Stimulated activated naive CD4-positive, alpha-beta T cell (primary cell): ENCODE results near the gene OLFML2A.

Experiments used
- DNase-seq, 6 experiments: peaks; one replicate each; lab custom pipeline; 2025; lab: John Stamatoyannopoulos, UW

OLFML2A gene

DNA sequence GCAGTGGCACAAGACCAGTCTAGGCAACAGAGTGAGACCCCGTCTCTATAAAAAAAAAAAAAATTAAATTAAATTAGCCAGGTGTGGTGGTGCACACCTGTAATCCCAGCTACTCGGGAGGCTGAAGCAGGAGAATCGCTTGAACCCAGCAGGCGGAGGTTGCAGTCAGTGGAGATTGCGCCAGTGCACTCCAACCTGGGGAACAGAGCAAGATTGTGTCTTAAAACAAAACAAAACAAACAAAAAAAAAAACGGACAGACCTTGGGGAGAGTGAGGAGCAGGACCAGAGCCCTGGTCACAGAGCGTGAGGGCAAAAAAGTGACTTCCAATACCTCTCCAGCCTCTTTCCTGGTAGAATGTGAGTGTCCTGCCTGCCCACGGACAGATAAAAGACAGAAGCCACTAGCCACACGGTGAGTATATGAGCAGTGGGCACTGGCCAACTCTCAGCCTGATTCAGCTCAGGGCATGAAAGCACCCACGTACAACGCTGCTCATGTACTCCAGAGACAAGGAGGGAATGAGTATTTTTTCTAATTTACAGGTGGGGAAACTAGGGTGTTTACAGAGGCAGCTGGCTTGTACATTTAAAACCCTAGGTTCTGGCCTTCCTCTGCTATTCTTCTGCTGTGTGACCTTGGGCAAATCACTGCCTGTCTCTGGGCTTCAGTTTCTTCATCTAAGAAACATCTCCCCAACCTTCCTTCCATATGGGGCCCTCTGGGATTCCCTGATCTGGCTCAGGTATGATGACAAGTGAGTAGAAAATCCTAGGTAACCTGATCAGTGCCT lies 1.8 kb downstream of the OLFML2A start:
- DNase-seq = no peak

- DNase-seq = no peak
These were observed 2.6 kb downstream of the OLFML2A start for GRCh38 chr9:124779368-124780059.

- DNase-seq = no peak
These were observed 3.3 kb downstream of the OLFML2A start for GRCh38 chr9:124780060-124780756.

DNA sequence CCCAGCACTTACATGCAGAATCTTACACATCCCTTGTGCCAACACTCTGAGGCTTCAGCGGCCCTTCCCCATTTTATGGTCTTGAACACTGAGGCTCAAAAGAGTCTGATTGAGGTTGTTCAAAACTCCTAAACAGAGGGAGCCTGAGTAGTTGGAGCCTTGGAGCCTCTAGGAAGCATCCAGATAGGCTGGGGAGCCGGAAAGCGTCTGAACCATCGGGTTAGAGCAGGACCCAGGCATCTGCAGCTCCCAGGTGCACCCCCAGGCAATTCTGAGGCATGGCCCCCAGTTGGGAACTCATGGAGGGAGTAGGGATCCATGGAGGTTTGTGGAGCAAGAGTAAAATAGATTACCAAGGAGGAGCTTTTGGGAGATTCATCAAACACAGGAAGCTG lies 3.8 kb downstream of the OLFML2A start:
- no peak for DNase-seq

DNA sequence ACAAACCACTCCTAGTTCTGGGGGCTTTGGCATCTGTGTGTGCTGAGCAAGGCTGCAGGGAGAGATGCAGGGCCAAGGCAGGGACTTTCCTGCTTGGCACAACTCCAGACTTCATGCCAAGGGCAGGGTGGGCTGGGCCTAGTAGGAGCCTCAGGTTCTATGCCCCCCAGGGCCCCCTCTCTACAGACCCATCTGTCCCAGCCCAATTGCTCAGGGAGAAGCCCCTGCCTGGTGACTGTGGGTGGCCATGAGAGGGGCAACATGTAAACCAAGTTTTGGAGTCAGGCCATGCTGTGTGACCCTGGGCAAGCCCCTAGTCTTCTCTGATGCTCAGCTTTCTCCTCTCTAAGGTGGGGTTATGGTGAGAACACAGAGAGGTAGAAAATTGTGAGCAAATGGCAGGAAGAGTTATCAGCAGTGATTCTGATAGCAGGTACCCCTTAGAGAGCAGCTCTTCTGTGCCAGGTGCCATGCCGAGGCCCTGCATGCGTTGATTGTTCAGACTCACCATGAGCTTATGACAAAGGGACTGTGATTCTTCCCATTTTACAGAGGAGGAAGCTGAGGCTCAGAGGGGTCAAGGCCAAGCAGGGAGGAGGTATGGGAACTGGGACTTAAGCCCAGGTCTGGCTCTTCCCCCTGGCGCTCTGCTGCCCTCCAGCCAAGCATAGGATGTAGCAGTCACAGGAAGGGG lies 5.2 kb downstream of the OLFML2A start:
- DNase-seq = no peak

DNA sequence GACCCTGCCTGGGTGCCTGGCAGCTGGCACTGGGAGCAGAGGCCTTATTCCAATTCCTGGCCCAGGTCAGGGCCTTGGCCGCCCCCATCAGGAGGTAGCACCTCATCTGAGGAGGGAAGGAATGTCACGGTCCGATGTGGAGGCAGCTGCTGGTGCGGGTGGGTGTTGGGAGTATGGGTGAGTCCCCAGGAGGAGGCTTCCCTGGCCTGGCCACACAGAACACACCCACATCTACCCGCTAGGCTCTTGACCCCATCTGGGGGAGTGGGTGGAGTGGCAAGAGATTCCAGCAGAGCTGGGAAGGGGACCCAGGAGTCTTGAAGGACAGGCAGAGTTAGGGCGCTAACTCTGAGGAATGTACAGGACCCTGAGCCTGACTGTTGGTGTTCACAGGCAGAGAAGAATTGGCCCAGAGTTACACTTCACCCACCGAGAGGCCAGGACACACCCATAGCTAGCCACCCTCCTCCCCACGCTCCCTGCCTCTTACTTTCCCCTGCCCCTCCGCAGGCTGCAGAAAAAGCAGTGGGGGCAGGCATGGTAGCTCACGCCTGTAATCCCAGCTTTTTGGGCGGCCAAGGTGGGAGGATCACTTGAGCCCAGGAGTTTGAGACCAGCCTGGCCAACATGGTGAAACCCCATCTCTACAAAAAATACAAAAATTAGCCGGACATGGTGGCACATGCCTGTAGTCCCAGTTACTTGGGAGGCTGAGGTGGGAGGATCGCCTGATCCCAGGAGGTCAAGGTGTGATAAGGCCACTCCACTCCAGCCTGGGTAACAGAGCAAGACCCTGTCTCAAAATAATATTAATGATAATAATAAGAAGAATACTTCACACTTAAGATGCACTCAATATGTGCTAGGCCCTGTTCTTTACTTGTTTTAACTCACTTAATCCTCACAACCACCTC lies 6.0 kb downstream of the OLFML2A start:
- DNase-seq = no peak

DNA sequence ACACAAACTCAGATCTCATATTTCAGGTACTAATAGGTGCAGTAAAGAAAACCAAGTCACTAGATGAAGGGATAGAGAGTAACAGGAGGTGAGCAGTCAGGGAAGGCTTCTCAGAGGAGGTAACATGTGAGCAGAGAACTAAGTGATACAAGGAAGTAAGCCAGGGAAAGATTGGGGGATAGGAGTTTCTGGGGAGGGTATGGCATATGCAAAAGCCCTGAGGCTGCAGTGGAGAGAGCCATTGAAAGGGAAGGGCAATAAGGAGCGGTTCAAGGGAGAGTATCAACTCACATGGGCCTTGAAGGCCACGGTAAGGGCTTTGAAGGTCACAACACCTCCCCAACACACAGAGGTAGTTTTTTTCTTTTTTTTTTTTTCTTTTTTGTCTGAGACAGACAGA lies 6.9 kb downstream of the OLFML2A start:
- DNase-seq = no peak

DNA sequence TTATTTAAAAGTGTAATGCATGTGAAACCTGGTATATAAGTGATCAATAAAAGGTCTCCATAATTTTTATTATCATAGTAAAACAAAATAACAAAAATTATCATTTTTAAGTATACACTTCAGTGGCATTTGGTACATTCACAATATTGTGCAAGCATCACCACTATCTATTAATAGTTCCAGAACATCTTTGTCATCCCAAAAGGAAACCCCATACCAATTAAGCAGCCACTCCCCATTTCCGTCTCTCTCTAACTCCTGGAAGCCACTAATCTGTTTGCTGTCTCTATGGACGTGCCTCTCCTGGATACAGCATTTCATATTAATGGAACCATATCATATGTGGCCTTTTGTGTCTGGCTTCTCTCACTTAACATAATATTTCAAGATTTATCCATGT lies 7.6 kb downstream of the OLFML2A start:
- DNase-seq = no peak

DNA sequence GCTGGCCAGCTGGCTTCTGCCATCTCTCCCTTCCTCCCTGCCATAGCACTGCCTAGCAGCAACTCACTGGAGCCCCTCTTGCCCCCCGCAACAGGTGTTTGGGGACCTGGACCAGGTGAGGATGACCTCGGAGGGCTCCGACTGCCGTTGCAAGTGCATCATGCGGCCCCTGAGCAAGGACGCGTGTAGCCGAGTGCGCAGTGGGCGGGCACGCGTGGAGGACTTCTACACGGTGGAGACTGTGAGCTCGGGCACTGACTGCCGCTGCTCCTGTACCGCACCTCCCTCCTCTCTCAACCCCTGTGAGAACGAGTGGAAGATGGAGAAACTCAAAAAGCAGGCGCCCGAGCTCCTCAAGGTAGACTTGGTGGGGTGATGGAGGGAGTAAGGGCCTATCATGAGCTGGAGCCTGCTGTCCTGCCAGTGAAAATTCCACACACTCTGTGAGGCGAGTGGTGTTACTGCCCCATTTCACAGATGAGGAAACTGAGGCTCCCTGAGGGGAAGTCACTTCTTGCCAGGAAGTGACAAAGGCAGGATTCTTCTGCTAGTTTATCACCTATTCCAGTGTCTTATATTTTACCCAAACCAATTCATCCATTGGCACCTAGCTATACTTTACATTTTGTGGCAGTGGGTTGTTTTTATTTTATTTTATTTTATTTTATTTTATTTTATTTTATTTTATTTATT lies 10.1 kb downstream of the OLFML2A start:
- no peak for DNase-seq

DNA sequence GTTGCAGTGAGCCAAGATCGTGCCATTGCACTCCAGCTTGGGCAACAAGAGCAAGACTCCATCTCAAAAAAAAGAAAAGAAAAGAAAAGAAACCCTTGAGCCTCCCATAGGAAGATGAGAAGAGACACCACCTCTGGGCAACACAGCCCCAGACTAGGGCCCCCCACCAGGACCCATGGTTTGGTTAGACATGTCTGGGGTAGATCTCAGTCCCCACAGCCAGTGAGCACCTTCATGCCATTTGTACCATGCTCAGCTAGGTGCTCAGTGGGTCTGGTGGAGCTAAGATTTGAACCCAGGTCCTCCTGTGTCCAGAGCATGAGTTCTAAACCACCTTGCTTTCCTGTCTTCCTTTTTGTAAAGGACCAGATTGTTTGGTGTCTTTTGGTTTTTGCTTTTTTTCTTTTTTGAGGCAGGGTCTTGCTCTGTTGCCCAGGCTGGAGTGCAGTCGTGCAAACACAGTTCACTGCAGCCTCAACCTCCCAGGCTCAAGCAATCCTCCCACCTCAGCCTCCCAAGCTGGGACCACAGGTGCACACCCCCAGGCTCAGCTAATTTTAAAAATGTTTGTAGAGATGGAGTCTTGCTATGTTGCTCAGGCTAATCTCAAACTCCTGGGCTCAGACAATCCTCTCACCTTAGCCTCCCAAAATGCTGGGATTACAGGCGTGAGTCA lies 11.7 kb downstream of the OLFML2A start:
- no peak for DNase-seq

DNA sequence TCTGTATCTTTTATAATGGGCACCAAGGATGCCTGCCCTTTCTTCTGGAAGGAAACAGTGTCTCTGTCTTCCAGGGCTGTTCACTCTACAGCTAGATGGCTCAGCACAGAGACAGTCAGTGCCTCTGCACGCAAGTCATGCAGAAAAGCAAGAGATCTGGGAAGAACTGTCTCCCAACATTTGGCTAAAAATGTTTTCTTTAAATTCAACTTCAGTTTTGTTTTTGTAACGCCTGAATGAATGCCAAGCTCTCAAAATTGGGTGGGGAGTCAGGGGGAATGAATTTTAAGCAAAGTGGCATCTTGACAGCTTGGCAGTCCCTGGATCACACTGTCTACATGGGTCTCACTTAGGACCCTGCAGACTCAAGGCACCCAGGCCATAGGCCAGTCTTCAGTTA lies 12.6 kb downstream of the OLFML2A start:
- DNase-seq = no peak

GRCh38 chr9:124790301-124790700 lies 13.4 kb downstream of the OLFML2A start:
- DNase-seq = no peak

DNA sequence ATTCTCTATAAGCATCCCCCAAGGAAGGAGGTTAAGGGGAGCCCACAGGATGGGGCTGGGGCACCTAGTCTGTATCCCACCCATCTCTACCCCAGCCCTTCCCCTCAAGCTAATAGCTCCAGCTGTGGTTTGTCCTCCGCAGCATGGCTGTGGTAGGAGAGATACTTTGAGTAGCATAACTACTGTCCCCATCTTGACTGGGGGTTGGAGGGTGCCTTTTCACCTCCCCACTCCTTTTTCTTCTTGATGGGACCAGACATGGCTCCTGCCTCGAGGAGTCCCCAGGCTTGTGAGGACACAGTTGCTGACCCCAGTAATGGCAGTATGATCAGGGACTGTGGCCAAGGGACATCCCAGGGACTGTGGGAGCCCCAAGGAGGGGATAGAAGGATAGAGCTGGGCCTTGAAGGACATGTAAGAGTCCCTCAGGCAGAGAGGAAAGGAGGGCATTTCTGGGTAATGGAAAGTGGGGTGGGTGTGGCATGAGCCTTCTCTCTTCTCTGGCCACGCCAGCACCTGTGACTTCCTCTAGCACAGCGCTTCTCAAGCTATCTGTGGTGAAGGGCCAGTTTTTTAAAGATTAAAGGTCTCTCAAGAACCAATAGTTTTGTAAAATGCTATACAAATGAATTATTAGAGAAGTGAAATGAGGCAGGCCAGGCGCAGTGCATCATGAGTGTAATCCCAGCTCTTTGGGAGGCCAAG lies 14.0 kb downstream of the OLFML2A start:
- DNase-seq = no peak

GRCh38 chr9:124792257-124793014 lies 15.5 kb downstream of the OLFML2A start:
- no peak for DNase-seq

DNA sequence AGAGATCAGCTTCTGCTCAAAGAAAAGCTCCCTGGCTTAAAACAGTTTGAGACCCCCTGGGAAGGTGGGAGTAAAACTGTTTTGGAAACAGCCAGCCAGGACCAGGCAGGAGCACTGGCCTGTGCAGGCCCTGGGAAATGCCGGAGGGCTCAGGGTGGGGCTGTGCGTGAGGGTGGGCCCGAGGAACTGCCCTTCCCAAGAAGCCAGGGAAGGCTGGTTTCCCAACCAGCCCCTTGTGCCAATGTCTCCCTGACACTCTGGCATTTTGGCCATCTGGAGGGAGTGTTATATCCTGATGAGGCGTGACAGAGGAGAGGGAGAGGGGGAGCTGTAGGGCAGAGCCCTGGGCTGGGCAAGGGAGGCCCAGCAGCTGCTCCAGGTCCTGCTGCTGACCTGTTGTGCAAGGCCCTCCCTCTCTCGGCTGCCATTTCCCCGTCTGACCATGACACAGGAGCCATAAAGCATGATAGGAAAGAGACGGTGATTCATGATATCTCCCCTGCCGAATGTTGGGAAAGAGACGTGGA lies 16.1 kb downstream of the OLFML2A start:
- no peak for DNase-seq

DNA sequence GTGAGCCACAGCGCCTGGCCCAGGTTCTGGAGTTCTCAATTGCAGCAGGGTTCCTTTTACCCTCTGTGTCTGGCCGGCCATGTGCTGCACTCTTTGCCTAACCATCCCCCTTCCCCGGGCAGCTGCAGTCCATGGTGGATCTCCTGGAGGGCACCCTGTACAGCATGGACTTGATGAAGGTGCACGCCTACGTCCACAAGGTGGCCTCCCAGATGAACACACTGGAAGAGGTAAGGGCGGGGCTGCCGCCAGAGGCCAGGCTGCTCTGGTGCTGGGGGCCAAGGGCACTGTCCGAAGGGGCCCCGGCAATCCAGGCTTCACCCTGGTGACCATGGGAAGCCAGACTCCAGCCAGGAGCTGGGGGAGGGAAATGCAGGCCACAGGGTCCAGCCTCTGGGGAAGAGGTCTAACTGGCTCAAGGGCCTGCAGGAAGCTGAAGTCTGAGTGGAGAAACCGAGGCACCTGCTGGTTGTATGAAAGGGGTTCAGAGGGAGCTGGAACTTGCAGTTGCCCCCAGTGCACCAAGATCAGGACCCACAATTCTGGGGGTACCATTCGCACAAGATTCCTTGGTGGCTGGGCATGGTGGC lies 18.1 kb downstream of the OLFML2A start:
- no peak for DNase-seq

DNA sequence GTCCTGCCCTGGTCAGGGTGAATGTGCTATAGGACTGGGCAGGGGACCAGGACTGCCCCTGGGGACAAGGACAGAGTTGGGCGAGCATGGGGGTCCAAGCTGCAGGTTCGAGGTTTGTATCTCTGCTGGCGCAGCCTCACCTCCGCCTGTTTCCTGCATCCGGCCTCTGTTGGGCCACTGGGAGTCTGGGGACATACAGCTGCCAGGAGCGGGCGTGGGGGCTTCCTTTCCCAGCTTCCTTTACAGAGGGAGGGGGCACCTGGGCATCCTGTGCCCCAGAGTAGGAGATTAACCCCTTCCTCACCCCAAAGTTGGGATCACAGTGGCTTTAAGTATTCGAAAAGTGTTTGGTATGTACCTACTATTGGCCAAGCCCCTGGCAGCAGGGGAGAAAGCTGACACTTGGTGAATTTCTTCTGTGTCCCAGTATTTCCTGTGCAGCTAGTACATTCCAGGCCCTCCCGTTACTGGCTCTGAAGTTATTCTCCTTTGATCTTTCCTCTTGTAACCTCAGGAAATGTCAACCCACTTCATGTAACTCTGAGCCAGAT lies 19.0 kb downstream of the OLFML2A start:
- DNase-seq = no peak
